Immature natural killer cell (primary cell): ENCODE results near the gene ZNF626. TPM values are rescaled to one million over a fixed set of nuclear protein-coding genes. Genes with fewer than 3 reads are reported as not detected.

Experiments
- DNase-seq, 3 donors: peaks; one replicate each; pipeline ENCODE4 v3.0.0; 2022; ENCODE audit warnings: mixed read lengths in 1 of 3
- H3K27ac Mint-ChIP-seq, 6 donors: one replicate each; pipeline ENCODE4 v1.8.0; 2020; ENCODE audit warnings: mixed read lengths in 6 of 6, mild to moderate bottlenecking in 5 of 6, inconsistent platforms in 4 of 6, moderate library complexity in 3 of 6
- H3K27me3 Mint-ChIP-seq, 3 donors: one replicate each; pipeline ENCODE4 v1.8.0; 2020 to 2021; ENCODE audit warnings: low read depth in 3 of 3, mild to moderate bottlenecking in 3 of 3, mixed read lengths in 3 of 3, moderate library complexity in 3 of 3, inconsistent platforms in 1 of 3
- H3K36me3 Mint-ChIP-seq, 3 donors: one replicate each; pipeline ENCODE4 v1.8.0; 2020; ENCODE audit warnings: mixed read lengths in 3 of 3, inconsistent platforms in 2 of 3, mild to moderate bottlenecking in 2 of 3
- H3K4me1 Mint-ChIP-seq, 2 donors: one replicate each; pipeline ENCODE4 v1.8.0; 2020; ENCODE audit warnings: inconsistent platforms in 2 of 2, mild to moderate bottlenecking in 2 of 2, mixed read lengths in 2 of 2, moderate library complexity in 1 of 2
- H3K4me3 Mint-ChIP-seq, 5 donors: one replicate each; pipeline ENCODE4 v1.8.0; 2020; ENCODE audit warnings: mild to moderate bottlenecking in 5 of 5, mixed read lengths in 5 of 5, inconsistent platforms in 3 of 5, moderate library complexity in 3 of 5
- H3K9me3 Mint-ChIP-seq, 6 donors: one replicate each; pipeline ENCODE4 v1.8.0; 2020; ENCODE audit warnings: mild to moderate bottlenecking in 6 of 6, mixed read lengths in 6 of 6, inconsistent platforms in 4 of 6, moderate library complexity in 3 of 6
- polyA plus RNA-seq, 3 donors: library from polyadenylated mRNA; unstranded; fragments of 300-500 nt; fragmentation: Illumina TruSeq; gene quantifications; one replicate each; pipeline ENCODE4 v1.2.3, GENCODE V29; 2021

Gene ZNF626
- polyA plus RNA-seq, 3 donors from 2014 or later = 8.1 to 19.8 (median 11.6) TPM

DNA sequence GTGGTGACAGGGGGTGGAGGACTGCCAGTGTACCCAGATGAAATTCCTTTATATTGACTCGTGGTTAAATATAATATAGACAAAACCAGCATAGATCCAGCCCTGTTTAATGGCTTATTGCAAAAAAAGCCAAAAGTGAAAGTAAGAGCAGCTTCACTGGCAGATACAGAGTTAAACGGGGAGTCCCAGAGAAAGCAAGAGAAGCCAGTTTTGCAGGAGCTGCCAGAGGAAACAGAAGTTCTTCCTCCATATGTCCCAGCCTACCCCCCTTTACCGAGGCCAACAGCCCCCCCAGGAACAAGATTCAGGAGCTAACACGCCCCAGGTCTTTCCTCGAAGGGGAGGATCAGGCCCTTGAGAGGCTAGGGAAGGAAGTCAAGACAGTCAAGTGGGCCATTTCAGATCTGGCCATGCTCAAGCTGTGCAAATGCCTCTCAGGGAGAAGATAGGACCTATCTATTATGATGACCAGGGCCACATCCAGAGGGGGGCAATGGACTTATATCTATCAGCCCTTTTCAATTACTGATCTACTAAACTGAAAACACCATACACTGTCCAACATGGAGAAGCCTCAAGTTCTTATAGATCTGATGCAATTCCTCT, 48.6 kb downstream of the ZNF626 start:
- no peak for DNase-seq
- Mint-ChIP-seq H3K4me3 (no peak overlapping the region), H3K27ac (no peak overlapping the region), H3K4me1 (peaks cover 0 to 3% of the 10 kb centered on the region in 2 donors), H3K27me3 (peaks cover 1 to 2% (median 2%) of the 10 kb centered on the region in 3 donors), H3K9me3 (peaks cover 29 to 90% (median 69%) of the 10 kb centered on the region in 6 donors), H3K36me3 (peaks cover 2 to 22% (median 9%) of the 10 kb centered on the region in 3 donors)

DNA sequence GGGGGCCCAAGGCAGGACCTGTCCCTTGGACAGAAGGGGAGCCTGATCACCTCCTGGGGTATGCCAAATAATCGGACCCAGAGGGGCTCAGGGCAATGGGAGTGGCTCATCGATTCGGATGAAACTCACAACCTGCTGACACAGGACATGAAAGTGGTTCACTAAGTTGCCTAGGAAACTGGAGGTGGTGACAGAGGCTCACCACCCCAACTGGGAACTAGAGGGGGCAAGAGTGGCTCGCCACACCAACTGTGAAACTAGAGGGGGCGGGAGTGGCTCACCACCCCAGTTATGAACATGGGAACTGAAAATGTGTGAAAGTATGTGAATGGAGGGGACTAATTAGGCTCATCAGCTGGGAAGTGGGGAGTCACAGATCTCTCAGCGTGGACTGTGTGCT, 49.5 kb downstream of the ZNF626 start:
- H3K27ac Mint-ChIP-seq = no peak overlapping the region
- no peak overlapping the region for H3K4me3 Mint-ChIP-seq
- peaks cover 1 to 2% (median 2%) of the 10 kb centered on the region in 3 donors for H3K27me3 Mint-ChIP-seq
- peaks cover 29 to 86% (median 63%) of the 10 kb centered on the region in 6 donors for H3K9me3 Mint-ChIP-seq
- peaks cover 2 to 22% (median 9%) of the 10 kb centered on the region in 3 donors for H3K36me3 Mint-ChIP-seq
- peaks cover 0 to 3% of the 10 kb centered on the region in 2 donors for H3K4me1 Mint-ChIP-seq
- no peak for DNase-seq

DNA sequence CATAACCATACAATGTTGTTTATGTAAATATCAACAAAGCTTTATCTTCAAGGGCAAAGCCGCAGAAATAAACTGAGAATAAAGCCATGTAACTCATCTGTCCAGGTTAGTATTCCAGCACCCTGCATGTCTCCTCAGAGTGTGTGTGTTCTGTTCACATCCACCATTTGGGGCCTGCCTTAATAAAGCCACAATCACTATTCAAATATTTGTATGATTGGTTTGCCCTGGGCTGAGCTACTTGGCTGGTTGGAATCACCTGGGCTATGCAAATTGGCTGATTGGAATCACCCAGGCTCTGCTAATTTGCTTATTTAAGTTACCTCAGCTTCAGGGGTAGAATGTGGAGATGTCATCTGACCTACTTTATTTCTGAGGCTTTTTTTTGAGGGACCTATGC, 53.4 kb downstream of the ZNF626 start:
- peaks cover 16 to 77% (median 49%) of the 10 kb centered on the region in 6 donors for H3K9me3 Mint-ChIP-seq

More for the DNA sequence above, 53.4 kb downstream of the ZNF626 start:
- Mint-ChIP-seq H3K4me1 (peaks cover 0 to 3% of the 10 kb centered on the region in 2 donors), H3K27me3 (peaks cover 0 to 1% (median 0%) of the 10 kb centered on the region in 3 donors), H3K4me3 (no peak overlapping the region), H3K27ac (no peak overlapping the region), H3K36me3 (peaks cover 2 to 10% (median 6%) of the 10 kb centered on the region in 3 donors)
- no peak for DNase-seq

Other genes with a start within 250 kb of the ZNF626 start
- gene ZNF737, start 95.8 kb downstream of the ZNF626 start, polyA plus RNA-seq = 1 to 10 TPM; 2.4 to 9.1 (median 4.3) TPM
- 1 to 10 TPM; 1.9 to 4.2 (median 3.0) TPM for gene ZNF66, start 114.7 kb upstream of the ZNF626 start, polyA plus RNA-seq